ENCODE results near the gene WDR93. TPM values are rescaled to one million over a fixed set of nuclear protein-coding genes. Genes with fewer than 3 reads are reported as not detected.

Gene WDR93
- total RNA-seq, 1 donor from 2014 or later, result not detected

GRCh38 chr15:89735773-89736172 is 45.2 kb downstream of the WDR93 start:
- Mint-ChIP-seq H3K27ac (ENCODE audit: unreplicated experiment) (no peak overlapping the region), H3K9me3 (ENCODE audit: unreplicated experiment) (no peaks in the 10 kb centered on the region), H3K27me3 (ENCODE audit: unreplicated experiment) (peaks cover 1% of the 10 kb centered on the region), H3K4me3 (ENCODE audit: unreplicated experiment) (no peak overlapping the region), H3K36me3 (ENCODE audit: unreplicated experiment) (no peaks in the 10 kb centered on the region), H3K4me1 (ENCODE audit: low read depth, unreplicated experiment) (no peaks in the 10 kb centered on the region)
- TF ChIP-seq CTCF (IDR thresholded peaks at IDR 0.05; ENCODE audit: partially characterized antibody, unreplicated experiment), result no peak
- DNase-seq, result no peak

- Mint-ChIP-seq H3K4me1 (ENCODE audit: low read depth, unreplicated experiment) (no peaks in the 10 kb centered on the region), H3K4me3 (ENCODE audit: unreplicated experiment) (no peak overlapping the region), H3K27me3 (ENCODE audit: unreplicated experiment) (peaks cover 3% of the 10 kb centered on the region), H3K36me3 (ENCODE audit: unreplicated experiment) (no peaks in the 10 kb centered on the region), H3K9me3 (ENCODE audit: unreplicated experiment) (no peaks in the 10 kb centered on the region), H3K27ac (ENCODE audit: unreplicated experiment) (no peak overlapping the region)
- peak; percentile 98 for TF ChIP-seq CTCF (IDR thresholded peaks at IDR 0.05; ENCODE audit: partially characterized antibody, unreplicated experiment)
- DNase-seq, result no peak
Measured at GRCh38 chr15:89740137-89740536, 49.5 kb downstream of the WDR93 start.

GRCh38 chr15:89743011-89743410 is 52.4 kb downstream of the WDR93 start:
- Mint-ChIP-seq H3K9me3 (ENCODE audit: unreplicated experiment) (no peaks in the 10 kb centered on the region), H3K4me1 (ENCODE audit: low read depth, unreplicated experiment) (no peaks in the 10 kb centered on the region), H3K36me3 (ENCODE audit: unreplicated experiment) (no peaks in the 10 kb centered on the region), H3K27me3 (ENCODE audit: unreplicated experiment) (peaks cover 3% of the 10 kb centered on the region), H3K27ac (ENCODE audit: unreplicated experiment) (no peak overlapping the region), H3K4me3 (ENCODE audit: unreplicated experiment) (no peak overlapping the region)
- TF ChIP-seq CTCF (IDR thresholded peaks at IDR 0.05; ENCODE audit: partially characterized antibody, unreplicated experiment), result no peak
- DNase-seq, result no peak

GRCh38 chr15:89743594-89743993 is 53.0 kb downstream of the WDR93 start:
- peaks cover 3% of the 10 kb centered on the region for H3K27me3 Mint-ChIP-seq (ENCODE audit: unreplicated experiment)
- no peaks in the 10 kb centered on the region for H3K9me3 Mint-ChIP-seq (ENCODE audit: unreplicated experiment)
- no peaks in the 10 kb centered on the region for H3K36me3 Mint-ChIP-seq (ENCODE audit: unreplicated experiment)
- no peaks in the 10 kb centered on the region for H3K4me1 Mint-ChIP-seq (ENCODE audit: low read depth, unreplicated experiment)
- no peak overlapping the region for H3K27ac Mint-ChIP-seq (ENCODE audit: unreplicated experiment)
- no peak for DNase-seq
- no peak overlapping the region for H3K4me3 Mint-ChIP-seq (ENCODE audit: unreplicated experiment)
- no peak for TF ChIP-seq CTCF (IDR thresholded peaks at IDR 0.05; ENCODE audit: partially characterized antibody, unreplicated experiment)

- peaks cover 8% of the 10 kb centered on the region for H3K27me3 Mint-ChIP-seq (ENCODE audit: unreplicated experiment)
- H3K36me3 Mint-ChIP-seq (ENCODE audit: unreplicated experiment), result no peaks in the 10 kb centered on the region
- no peaks in the 10 kb centered on the region for H3K4me1 Mint-ChIP-seq (ENCODE audit: low read depth, unreplicated experiment)
- no peak for DNase-seq
- no peak overlapping the region for H3K4me3 Mint-ChIP-seq (ENCODE audit: unreplicated experiment)
- H3K27ac Mint-ChIP-seq (ENCODE audit: unreplicated experiment), result no peak overlapping the region
- no peaks in the 10 kb centered on the region for H3K9me3 Mint-ChIP-seq (ENCODE audit: unreplicated experiment)
- TF ChIP-seq CTCF (IDR thresholded peaks at IDR 0.05; ENCODE audit: partially characterized antibody, unreplicated experiment), result no peak
Measured at GRCh38 chr15:89745131-89745530, 54.5 kb downstream of the WDR93 start.

All from glutamatergic neuron (in vitro differentiated cells).